T-helper 2 cell (primary cell): ENCODE results near the gene KDM2B.

Experiments used
- DNase-seq, 5 experiments: peaks; one replicate each; pipeline versions ENCODE4 v3.0.0 to v3.0.0-alpha.2; 2012 to 2022
- total RNA-seq, 2 donors: gene quantifications; one replicate each; lab custom pipeline; 2026; lab: John Stamatoyannopoulos, UW

The KDM2B gene
- 87.4 to 128 reads per million in 2 donors for total RNA-seq

- DNase-seq = peak in 1 of 5 experiments; percentile 37
Measured at GRCh38 chr12:121580959-121581685, at the start of gene KDM2B. TSS of gene KDM2B (minus strand) at chr12:121581023. CDS start at chr12:121580911, 112 bp downstream.

GRCh38 chr12:121628536-121628935, 47.7 kb upstream of the KDM2B start:
- DNase-seq = peak in 1 of 5 experiments; percentile 48

- DNase-seq = no peak
Measured at GRCh38 chr12:121628037-121628436, 47.2 kb upstream of the KDM2B start.

GRCh38 chr12:121626853-121627640, 46.2 kb upstream of the KDM2B start:
- peak; percentile 52 to 94 (median 79) for DNase-seq

- DNase-seq = peak; percentile 85 to 96 (median 94)
Measured at GRCh38 chr12:121626087-121626852, 45.4 kb upstream of the KDM2B start, which contains the start of gene ORAI1. TSS of gene ORAI1 (plus strand) at chr12:121626530.

GRCh38 chr12:121620333-121620891, 39.6 kb upstream of the KDM2B start:
- no peak for DNase-seq

GRCh38 chr12:121618659-121619233, 37.9 kb upstream of the KDM2B start:
- no peak for DNase-seq

- DNase-seq = peak in 2 of 5 experiments; percentile 17 to 49
Measured at GRCh38 chr12:121614872-121615467, 34.1 kb upstream of the KDM2B start.

- DNase-seq = no peak
Measured at GRCh38 chr12:121613462-121613861, 32.6 kb upstream of the KDM2B start.

- DNase-seq = peak in 1 of 5 experiments; percentile 10
Measured at GRCh38 chr12:121611306-121611705, 30.5 kb upstream of the KDM2B start.

GRCh38 chr12:121610239-121611149, 29.7 kb upstream of the KDM2B start:
- DNase-seq = no peak

GRCh38 chr12:121608301-121608700, 27.5 kb upstream of the KDM2B start:
- DNase-seq = no peak

- DNase-seq = no peak
Measured at GRCh38 chr12:121603581-121603980, 22.8 kb upstream of the KDM2B start.

GRCh38 chr12:121602766-121603165, 21.9 kb upstream of the KDM2B start:
- no peak for DNase-seq

GRCh38 chr12:121600702-121601336, 20.0 kb upstream of the KDM2B start:
- no peak for DNase-seq

- DNase-seq = no peak
Measured at GRCh38 chr12:121596526-121596925, 15.7 kb upstream of the KDM2B start.

- DNase-seq = no peak
Measured at GRCh38 chr12:121595520-121595919, 14.7 kb upstream of the KDM2B start.

GRCh38 chr12:121592320-121592719, 11.5 kb upstream of the KDM2B start:
- no peak for DNase-seq

GRCh38 chr12:121590476-121591143, 9.8 kb upstream of the KDM2B start:
- peak in 4 of 5 experiments; percentile 32 to 91 (median 62) for DNase-seq
